IPS-11a (cell line): ENCODE data around the gene BTBD17.

ENCODE experiments used
- H3K4me3 ChIP-seq: one replicate; pipeline ENCODE4 v1.5.1; 2013; ENCODE audit warnings: low read depth, low read length, control low read depth

BTBD17 gene

GRCh38 chr17:74362069-74362405, 369 bp upstream of the BTBD17 start:
- H3K4me3 ChIP-seq, result no peak overlapping the region

GRCh38 chr17:74360899-74361229, 804 bp downstream of the BTBD17 start:
- H3K4me3 ChIP-seq, result no peak overlapping the region

- no peak overlapping the region for H3K4me3 ChIP-seq
Measured at GRCh38 chr17:74359916-74360315, 1.8 kb downstream of the BTBD17 start.

GRCh38 chr17:74358697-74359096, 3.0 kb downstream of the BTBD17 start:
- no peak overlapping the region for H3K4me3 ChIP-seq

GRCh38 chr17:74357466-74357809, 4.2 kb downstream of the BTBD17 start:
- no peak overlapping the region for H3K4me3 ChIP-seq

- H3K4me3 ChIP-seq, result peak overlapping the region; percentile 22
Measured at GRCh38 chr17:74356646-74357465, 4.8 kb downstream of the BTBD17 start.

- H3K4me3 ChIP-seq, result no peak overlapping the region
Measured at GRCh38 chr17:74355065-74355464, 6.6 kb downstream of the BTBD17 start.

- H3K4me3 ChIP-seq, result no peak overlapping the region
Measured at GRCh38 chr17:74354561-74354960, 7.1 kb downstream of the BTBD17 start.

- H3K4me3 ChIP-seq, result no peak overlapping the region
Measured at GRCh38 chr17:74354123-74354522, 7.5 kb downstream of the BTBD17 start.

- H3K4me3 ChIP-seq, result no peak overlapping the region
Measured at GRCh38 chr17:74353446-74354060, 8.1 kb downstream of the BTBD17 start.

GRCh38 chr17:74351552-74352210, 10.0 kb downstream of the BTBD17 start:
- no peak overlapping the region for H3K4me3 ChIP-seq

GRCh38 chr17:74350486-74350885, 11.2 kb downstream of the BTBD17 start:
- no peak overlapping the region for H3K4me3 ChIP-seq

GRCh38 chr17:74349120-74349519, 12.5 kb downstream of the BTBD17 start:
- H3K4me3 ChIP-seq, result no peak overlapping the region

GRCh38 chr17:74347646-74348045, 14.0 kb downstream of the BTBD17 start:
- H3K4me3 ChIP-seq, result no peak overlapping the region

- H3K4me3 ChIP-seq, result no peak overlapping the region
Measured at GRCh38 chr17:74345433-74346241, 16.0 kb downstream of the BTBD17 start.

GRCh38 chr17:74344658-74345057, 17.0 kb downstream of the BTBD17 start:
- H3K4me3 ChIP-seq, result no peak overlapping the region

GRCh38 chr17:74343526-74344284, 18.0 kb downstream of the BTBD17 start:
- no peak overlapping the region for H3K4me3 ChIP-seq

- H3K4me3 ChIP-seq, result no peak overlapping the region
Measured at GRCh38 chr17:74343121-74343520, 18.5 kb downstream of the BTBD17 start.

GRCh38 chr17:74342224-74342623, 19.4 kb downstream of the BTBD17 start:
- no peak overlapping the region for H3K4me3 ChIP-seq

- no peak overlapping the region for H3K4me3 ChIP-seq
Measured at GRCh38 chr17:74340470-74341023, 21.1 kb downstream of the BTBD17 start.
